HG03103 (cell line): ENCODE data around the gene P2RY13.
A peak's percentile ranks its signal among the peaks of the same experiment; 100 is the strongest.

ENCODE experiments used
- ATAC-seq: cut with Tn5 transposase; IDR thresholded peaks from one replicate; pipeline ENCODE4 v1.9.1; 2021; ENCODE audit warnings: low read depth; ENCODE audit not compliant: unreplicated experiment

Gene P2RY13

DNA sequence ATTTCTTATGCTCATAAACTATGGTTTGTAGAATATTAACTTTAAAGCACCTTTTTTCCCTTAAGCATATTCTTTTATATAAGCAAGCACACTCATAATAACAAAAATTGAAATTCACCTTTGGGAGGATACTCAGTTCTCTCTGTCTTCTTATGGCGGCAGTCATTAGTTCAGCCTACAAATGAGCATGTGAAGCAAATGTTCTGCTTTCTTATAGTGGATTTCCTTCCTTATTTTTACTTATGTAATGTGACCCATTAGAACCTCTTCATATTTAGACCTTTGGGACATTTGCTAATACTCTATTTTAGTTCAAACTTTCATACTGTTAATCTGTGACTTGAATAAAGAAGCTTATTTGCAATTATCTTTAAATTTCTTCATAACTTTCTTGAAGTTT lies at the start of gene P2RY13:
Gene P2RY13 (minus strand): TSS at position 187 of the 400 bp plus-strand sequence. CDS start 21 bp downstream, at position 166.
- ATAC-seq = no peak

DNA sequence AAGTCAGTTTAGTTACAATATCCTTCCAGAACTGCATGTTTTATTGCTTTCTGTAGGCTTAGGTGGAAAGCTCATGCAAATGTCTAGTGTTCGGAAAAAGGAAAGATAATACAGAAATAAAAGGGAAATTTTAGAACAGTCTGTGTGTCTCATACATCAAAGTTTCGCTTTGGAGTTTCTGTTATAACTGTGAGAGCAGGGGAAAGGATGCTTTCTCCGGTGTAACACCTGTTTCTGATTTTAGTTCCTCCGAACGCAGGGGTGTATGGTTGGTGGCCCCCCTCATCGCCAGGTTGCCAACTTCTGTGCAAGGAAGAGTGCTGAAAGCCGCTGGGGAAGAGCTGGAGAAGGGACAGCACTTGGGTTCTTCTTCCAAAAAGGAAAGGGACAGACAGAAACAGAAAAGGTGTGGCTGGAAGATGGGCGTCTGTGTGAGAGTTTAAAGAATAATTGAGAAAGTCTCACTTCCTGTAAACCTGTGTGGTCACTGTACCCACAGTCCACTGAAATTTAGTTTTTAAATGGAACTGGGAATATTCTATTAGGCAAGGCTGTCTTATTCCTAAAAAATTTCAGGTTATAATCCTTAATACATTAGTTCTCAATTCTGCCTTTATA lies 48.5 kb upstream of the P2RY13 start:
- ATAC-seq = no peak

DNA sequence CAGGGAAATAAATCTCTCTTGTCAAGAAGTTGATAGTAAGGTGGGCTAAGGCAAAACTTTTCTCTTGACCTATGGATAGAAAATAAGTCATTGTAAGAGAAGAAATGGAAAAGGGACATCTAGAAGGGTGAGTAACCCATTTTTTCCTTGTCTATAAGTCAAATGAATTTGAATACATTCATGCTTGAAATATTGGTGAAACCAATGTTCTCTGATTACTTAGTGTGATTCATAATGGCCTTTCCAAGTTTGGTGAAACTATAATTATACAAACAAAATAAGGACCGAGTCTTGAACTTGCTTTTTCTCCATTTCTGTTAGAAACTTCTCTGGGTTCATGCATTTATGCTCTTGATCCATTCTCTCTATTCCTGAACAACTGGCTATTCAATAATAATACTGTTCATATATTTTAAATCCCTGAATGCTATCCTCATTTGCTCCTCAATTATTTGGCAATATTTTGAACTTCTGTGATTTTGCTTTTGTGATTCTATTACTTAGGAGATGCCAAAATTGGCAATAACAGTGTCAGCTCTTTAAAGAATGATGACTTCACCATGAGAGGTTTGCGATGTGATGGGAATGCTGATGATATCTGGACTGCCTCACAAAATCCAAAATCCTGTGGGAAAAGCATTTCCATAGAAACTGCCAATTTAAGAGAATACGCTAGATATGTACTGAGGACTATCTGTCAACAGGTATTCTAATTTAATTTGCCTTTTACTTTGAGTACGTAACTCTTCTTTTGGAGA lies 42.9 kb upstream of the P2RY13 start:
- ATAC-seq = no peak

DNA sequence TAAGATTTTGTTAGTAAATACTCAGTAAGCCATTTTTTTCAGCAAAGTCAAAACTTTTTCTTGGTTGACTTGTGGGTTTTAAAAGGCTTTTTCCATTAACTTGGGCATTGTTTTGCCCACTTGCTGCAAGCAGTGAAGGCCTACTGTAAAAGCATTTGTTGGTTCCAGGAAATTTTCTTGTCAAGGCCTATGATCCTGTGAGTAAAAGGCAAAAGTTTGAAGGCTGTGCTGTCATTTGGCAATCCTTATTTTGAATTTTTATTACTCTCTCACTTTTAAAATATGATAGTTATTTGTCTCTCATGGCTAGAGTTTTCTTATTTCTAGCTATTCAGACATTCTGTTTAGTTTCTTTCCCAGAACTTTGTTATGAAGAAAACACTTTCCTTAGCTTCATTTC lies 42.2 kb upstream of the P2RY13 start:
- ATAC-seq = no peak

DNA sequence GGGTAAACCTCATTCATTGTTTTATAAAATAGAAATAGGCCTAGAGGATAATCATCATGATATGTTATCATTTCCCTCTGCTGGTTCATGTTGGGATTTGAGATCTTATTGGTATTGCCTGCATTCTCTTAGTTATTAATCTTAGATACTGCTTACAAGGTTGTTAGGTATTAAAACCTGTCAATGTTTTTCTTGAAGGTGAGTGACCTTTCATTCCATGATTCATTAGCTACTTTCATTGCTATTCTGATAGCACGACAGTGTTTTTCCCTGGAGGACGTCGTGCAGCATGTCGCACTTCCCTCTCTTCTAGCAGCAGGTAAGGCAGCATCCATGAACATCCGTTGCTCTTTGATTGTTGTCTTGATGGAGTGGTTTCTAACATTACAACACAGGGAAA lies 38.1 kb upstream of the P2RY13 start:
- no peak for ATAC-seq

DNA sequence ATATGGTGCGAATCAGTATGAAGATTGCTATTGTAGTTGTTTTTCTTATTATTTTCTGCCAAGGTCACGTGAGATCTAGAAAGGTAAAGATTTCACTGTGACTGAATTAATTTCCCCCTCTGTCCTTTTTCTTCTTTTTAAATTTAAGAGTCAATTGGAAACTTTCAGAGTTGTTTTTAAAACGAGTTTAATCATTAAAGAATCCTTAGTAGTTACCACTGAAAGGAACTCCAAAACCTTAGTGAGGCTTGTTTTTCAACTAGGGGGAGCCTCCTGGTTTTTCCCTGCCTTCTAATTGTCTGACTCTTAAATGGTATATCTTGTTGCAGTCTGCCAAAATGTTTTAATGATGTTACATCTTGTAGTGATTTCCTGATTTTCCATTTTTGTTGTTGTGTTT lies 37.6 kb upstream of the P2RY13 start:
- no peak for ATAC-seq

DNA sequence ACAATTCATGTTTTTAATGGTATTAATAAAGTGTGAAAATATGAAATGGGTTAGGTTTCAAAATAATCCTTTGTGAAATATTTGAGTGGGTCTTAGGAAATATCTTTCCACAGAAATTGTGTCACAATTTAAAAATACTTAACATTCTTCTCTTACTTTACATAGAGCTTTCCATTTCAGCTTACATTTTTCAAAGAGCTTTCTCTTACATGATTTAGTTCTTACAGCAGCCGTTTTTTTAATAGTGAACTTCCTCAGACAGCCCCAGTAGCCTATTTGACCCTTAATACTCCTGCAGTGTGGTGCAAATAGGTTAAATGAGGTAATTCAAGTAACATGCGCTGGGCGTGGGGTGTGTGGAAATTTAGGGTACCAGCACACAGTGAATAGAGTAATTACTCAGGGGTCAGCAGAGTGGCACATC lies 33.4 kb upstream of the P2RY13 start:
- ATAC-seq = no peak

DNA sequence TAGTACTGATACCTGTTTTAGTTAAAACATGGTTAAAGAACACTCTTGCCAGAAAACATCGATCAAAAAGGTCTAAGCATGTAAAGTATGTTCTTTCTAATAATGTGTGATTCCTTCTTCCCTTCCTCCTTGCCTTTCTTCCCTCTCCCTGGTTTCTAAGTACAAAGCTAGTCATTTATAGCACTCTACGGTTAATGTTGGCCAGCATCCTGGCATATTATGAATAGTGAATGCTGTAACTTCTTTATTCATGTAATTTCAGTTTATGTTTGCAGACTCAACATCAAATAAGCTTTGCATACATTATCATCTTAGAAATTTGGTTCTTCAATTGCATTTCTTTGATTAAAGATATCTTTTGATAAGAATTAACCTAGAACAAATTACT lies 28.1 kb upstream of the P2RY13 start:
- ATAC-seq = no peak

DNA sequence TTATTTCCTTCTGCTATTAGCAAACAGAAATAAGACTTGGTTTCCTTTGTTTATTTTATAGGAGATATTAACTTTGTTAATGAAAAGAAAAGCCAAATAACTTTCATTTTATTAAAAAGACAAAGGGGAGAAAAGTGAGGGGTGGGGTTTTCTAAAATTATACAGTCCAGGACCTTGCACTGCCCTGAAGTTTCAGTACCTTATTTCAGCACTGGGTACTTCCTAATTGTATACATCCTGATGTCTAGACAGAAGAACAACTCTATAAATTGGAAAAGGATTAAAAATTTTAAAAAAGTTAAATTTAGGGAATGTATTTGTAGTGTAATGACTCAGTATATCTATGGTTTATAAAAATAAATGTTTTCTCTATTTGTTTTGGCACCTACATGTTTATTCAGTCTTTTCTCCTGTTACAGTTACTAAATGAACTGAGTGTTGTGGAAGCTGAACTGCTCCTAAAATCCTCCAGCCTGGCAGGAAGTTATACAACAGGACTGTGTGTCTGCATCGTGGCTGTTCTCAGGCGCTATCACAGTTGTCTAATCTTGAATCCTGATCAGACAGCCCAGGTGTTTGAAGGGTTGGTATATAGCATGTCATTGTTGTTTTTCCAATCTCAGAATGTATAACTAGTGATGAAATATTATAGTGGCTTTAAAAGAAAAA lies 27.6 kb upstream of the P2RY13 start:
- ATAC-seq = no peak

DNA sequence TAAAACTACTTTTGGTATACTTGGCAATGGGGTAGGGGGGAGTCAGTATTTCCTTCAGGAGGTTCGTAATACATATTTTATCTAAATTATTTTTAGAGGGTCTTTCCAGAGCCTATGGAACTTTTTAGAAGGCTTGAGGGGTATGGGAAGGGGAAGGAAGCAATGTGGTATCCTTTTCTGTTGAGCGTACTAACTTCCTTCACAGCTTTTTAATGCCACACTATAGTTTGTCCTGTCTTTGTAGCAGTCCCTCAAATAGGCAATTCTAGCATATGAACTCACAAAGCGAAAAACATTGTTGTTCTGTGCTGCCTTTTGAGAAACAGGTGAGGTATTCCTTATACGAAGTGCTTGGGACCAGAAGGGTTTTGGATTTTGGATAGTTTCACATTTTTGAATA lies 22.3 kb upstream of the P2RY13 start:
- ATAC-seq = peak; percentile 21

DNA sequence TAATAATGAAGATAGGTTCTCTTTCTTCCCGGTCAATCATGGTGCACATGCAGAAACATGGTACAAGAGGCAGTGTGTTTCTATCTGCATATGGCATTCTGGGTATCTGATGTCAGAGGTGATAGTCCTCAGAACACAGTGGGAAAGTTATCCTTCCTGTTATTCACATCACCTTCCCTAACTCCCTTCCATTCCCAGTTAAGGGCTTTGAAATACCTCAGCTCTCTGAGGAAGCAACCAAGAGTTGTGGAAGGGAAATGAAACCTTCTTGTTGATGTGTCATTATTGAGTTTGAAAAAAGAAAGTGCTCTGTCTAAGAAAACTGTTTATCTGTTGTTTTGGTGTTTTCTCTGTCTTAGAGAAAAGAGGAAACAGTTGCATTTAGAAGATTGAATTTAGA lies 21.9 kb upstream of the P2RY13 start:
- ATAC-seq = peak; percentile 85

DNA sequence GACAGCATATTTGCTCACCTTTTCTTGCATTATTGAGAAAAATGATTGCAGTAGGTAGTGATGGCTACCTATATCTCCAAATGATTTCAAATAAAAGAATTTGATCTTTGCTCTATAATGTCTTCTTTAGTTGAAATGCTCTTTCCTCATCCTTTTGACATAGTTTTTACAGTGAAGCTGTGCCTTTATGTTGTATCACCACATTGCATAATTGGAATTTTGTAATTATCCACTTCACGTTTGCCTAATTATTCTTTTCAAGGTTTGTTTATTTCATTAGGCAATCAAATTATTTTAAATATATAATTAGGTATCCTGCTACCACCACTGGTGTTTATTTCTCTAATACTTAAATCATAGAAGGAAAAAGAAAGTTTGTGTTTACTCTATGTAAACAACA lies 21.3 kb upstream of the P2RY13 start:
- no peak for ATAC-seq

DNA sequence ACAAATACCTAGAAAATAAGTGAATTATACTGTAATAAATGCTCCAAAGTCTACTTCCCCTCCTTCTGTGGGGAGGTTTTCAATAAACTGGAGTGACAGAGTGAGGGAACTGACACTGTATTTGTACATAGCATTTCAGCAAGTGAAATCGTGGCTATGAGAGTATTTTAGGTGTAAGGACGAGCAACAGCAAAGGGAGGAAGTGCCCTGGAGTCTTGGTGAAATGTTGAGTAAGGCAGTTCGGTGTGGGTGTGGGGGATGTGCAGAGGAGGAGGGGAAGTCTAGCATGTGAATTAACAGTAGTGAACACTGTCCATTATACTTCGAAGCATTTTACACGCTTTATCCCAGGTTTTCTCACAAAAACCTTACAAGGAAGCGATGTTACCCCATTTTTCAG lies 18.1 kb upstream of the P2RY13 start:
- ATAC-seq = no peak

DNA sequence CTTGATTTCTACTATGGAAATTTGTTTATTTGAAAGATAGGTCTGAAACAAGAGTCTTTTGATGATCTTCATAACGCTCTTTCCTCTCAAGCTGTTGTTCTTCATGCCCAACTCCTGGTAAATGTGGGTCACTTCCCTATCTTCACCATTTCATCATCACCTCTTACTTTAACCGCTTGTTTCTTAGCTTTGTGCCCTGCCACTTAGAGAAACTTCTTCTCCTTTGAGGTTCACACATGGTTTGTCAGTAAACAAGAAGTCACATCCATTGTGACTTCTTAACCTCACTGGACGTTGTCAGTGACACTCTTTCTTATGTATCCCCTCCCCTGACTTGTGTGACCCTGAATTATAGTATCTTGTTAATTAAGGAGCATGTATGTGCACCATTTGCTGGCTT lies 16.9 kb upstream of the P2RY13 start:
- ATAC-seq = no peak

DNA sequence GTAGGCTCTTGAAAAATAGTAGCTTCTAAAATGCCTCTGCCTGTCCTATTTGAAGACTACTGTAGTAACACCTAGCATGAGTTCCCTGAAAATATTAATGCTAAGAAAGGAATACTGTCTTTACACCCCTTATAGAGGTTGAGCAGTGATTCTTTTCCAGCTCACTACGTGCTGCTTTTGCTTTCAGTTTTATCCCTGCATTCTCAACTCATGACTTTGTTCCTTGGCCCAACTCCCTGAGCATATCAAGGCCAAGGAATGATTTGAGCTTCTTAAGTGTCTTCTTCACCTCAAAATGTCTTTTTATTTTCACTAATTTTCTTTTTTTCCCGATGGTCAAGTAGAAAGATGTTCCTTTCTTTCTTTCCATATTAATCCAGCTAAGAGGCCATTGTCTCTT lies 16.5 kb upstream of the P2RY13 start:
- no peak for ATAC-seq

DNA sequence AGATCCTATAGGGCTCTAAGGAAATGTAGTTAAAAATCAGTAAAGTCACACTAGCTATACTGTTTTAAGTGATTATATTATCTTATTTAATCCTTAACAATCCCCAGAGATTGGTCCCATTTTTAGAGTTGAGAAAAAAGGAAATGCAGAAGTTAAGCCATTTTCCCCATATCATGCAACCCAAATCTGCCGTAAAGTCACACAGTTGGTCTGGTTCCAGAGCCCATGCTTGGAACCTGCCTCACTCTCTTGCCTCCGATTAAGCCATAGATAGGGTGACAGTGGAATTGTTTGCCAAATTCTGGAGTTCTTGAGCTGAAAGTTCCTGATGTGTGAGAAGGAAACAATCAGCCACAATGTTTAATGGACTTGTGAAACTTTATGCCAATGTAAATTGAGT lies 2.3 kb upstream of the P2RY13 start:
- no peak for ATAC-seq

DNA sequence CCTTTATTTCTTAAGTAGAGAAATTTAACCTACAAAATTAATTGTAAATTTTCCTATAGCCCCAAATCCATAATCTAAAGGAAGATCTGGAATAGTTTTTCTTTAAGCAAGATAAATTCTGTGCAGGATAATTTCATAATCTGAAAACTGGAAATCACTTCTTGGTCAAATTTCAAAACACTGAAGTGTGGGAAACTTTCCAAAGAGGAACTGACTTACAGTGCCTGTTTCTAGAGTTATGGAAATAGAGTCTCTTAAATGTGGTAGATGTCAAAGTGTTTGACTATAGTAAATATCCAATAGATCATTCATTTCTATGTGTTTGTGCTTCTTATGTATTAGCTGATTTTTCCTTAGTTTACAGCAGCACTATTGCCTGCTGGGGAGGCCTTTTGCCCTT lies 1.6 kb upstream of the P2RY13 start:
- ATAC-seq = no peak

DNA sequence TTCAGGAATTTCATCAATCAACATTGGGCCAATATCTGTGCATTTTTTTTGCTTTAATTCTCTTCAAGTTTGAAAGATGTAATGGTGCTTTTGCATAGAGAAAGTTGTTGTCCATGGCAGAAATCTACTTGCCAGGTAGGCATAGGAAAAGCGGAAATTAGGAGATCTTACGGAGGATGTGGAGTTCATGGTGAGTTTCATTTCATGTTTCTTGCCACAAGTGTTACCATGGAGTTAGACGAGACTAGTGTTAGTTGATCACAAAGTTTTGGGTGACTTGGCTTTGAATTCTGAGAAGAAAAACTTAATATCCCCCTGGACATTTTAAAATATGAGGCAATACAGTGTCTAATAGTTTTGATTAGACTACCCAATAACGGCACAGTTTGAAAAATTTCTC lies 1.0 kb upstream of the P2RY13 start:
- ATAC-seq = no peak

DNA sequence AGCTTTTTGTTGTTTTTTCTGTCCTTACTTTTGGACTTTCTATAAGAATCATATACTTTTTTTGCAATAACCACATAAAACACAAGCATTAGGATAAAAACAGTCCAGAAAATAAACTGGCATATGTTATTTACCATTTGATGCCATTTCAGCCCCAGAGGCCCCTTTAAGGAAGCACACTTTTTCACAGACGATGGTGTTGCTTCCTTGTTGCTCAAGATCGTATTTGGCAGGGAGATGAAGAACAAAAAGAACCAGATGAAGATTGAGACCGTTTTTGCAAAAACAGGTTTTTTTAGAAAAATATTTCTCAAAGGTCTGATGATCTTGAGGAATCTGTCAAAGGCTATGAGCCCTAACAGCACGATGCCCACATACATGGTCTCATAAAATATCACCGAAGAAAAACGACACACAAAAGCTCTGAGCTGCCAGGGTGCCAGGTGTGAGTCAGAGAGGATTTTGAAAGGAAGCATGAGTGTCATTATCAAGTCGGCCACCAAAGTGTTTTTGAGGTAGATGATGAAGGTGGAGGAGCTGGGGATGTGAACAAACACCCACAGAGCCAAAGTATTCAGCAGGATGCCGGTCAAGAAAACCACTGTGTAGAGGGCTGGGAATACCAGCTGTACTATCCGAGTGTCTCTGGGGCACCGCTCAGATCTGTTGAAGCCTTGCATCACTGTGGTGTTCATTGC lies 902 bp downstream of the P2RY13 start:
- no peak for ATAC-seq

DNA sequence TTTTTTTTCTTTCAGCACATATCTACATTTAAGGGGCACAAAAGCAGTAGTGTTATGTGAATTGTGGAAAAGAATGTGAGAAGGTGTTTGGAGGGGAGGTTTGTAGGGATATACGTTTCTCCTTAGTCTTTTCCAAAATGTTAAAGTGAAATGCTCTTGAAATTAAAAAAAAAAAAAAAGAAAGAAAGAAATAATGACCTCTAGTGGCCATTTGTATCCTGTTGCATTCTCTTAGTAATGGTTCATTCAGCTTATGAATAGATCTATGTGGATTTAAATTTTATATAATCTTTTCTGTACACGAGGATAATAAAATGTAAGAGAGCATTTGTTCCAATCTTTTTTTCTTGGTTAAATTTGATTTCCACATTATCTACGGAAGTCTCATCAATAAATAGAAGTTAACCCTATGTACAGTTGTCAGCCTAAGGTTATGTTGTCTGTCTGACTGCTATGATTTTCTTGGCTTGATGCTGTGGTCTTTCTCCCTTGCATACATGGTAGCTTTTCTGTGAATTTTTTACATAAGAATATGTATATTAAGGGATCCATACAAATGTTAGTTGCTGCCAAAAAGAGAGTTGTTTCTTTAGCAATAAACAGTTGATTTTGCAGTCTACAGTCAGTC lies 1.7 kb downstream of the P2RY13 start:
- ATAC-seq = no peak

DNA sequence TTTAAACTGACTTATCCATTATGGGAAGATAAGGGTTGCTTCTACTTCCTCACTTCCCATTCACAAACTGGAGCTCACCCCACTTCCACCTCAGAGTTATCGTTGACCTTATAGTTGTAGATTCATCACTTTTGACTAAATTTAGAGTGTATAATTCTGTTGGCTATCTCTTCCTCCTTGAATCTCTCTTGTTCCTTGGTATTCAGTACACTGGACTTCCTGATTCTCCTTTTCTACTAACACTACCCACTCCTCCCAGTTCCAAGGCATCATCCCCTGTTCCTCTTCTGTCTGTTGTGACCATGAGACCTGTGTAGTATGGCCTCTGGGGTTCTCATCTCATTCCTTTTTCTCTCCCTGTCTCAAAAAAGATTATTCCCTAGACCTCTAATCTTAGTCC lies 6.8 kb downstream of the P2RY13 start:
- ATAC-seq = no peak
